ENCODE data around the gene TST.
"Not testable (repeated sequence)": the region's sequence is repeated elsewhere in the genome, so short reads cannot be mapped to it uniquely, and the experiment has no call there.

The TST gene

GRCh38 chr22:37014415-37014806 lies 4.8 kb downstream of the TST start:
- no peak for DNase-seq (ENCODE audit: low spot score)

GRCh38 chr22:37012956-37013355 lies 6.3 kb downstream of the TST start:
- no peak for DNase-seq (ENCODE audit: low spot score)

GRCh38 chr22:37012262-37012904 lies 6.9 kb downstream of the TST start:
- no peak for DNase-seq (ENCODE audit: low spot score)

DNA sequence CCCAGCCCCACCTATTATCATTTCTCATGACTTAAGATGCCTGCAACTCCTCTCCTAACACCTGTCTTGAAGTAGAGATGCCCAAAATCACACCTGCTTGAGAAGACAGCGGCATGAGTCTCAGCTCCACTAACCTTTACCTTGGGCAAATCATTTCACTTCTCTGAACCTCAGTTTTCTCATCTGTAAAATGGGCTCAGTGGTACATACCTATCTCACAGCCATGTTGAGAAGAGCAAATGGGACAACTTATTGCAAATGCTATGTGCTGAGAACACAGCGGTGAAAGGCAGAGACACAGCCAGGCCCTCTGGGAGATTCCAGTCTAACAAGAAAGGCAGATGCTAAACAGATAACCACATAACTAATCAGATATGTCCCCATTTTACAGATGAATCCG lies 7.8 kb downstream of the TST start:
- no peak for DNase-seq (ENCODE audit: low spot score)

DNA sequence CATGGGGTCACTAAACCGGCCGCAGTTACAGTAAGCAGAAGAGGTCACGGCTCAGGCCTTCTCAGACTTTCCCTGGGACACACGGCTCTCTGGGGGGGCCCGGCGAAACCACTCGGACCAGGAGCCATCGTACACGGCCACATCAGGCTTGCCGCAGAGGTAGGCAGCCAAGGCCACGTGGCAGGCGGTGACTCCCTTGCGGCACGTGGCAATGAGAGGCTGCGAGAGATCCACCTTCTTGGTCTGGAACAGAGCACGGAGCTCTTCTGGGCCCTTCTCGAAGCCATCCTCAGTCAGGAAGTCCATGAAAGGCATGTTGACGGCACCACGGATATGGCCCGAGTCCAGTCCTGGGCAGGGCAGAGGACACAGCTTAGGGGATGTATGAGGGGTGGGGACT lies 8.3 kb downstream of the TST start:
- no peak for DNase-seq (ENCODE audit: low spot score)

- DNase-seq (ENCODE audit: low spot score), result no peak
Observed at GRCh38 chr22:37010174-37010573, 9.1 kb downstream of the TST start.

DNA sequence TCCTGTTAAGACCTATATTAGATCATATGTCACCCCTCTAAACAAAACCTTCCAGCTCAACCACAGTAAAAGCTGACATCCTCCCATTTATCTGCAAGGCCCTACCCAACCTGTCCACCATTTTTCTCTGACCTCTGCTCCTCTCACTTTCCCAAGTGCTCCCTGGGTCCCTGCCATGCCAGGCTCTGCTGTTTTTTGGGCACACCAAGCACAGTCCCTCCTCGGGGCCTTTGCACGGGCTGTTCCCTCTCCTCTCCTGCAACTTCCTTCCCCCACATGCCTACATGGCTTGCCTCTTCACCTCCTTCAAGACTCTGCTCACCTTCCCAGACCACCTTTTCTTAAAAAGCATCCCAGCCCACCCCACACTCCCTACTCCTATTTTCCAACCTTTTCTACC lies 9.8 kb downstream of the TST start:
- DNase-seq (ENCODE audit: low spot score), result no peak

DNA sequence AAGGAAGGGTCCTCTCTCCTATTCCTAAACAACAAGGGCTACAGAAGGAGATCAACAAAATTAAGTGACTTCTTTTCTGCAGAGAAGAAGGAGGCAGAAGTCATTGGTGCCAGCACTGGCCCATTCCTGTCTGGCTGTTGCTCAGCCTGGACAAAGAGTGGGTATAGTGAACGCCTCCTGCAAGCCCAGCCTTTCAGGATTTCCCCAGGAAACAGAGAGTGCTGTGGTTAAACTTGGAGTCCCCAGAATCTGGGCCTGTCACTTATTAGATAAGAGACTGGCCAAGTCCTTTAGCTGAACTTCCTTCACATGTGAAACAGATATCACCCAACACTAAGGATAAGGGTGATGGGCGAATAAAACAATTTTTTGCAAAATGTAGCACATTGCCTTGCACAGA lies 10.9 kb downstream of the TST start:
- DNase-seq (ENCODE audit: low spot score), result no peak

DNA sequence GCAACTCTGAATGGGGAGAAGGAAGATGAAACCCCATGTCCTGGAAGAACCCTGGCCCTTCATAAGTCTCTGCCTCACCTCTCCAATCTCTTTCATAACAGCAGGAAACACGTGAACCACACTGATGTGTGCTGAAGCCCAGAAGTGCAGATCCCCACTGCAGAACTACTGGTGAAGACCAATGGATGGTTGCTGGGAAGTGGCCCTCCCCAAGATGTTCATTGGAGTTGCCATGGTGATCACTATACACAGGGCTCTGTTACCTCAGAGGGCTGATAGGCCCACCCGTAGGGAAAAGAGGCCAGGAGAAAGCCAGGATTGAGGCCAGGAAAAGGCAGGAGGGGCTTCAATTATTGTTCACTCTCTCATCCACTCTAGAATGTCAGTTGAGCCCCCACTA lies 11.6 kb downstream of the TST start:
- DNase-seq (ENCODE audit: low spot score), result no peak

- DNase-seq (ENCODE audit: low spot score), result no peak
Observed at GRCh38 chr22:37002633-37003032, 16.6 kb downstream of the TST start.

DNA sequence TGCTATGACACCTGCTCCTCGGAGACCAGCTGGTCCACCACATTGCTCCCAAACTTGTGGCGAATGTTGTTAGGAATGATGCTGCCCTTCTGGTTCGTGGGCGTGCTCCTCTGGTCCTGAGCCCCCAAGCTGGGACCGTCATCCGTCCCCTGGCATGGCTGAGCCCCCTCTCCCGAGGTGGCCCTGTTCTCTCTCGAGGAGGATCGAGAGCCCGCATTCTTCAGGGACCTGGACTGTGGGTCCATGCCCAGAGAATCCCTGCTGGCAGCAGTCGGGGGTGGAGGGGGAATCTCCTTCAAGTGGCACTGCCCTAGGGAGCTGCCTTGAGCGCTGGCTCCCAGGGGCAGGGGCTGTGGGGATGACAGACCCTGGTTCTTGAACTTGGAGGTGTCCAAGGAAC lies 17.4 kb downstream of the TST start:
- DNase-seq (ENCODE audit: low spot score), result no peak

DNA sequence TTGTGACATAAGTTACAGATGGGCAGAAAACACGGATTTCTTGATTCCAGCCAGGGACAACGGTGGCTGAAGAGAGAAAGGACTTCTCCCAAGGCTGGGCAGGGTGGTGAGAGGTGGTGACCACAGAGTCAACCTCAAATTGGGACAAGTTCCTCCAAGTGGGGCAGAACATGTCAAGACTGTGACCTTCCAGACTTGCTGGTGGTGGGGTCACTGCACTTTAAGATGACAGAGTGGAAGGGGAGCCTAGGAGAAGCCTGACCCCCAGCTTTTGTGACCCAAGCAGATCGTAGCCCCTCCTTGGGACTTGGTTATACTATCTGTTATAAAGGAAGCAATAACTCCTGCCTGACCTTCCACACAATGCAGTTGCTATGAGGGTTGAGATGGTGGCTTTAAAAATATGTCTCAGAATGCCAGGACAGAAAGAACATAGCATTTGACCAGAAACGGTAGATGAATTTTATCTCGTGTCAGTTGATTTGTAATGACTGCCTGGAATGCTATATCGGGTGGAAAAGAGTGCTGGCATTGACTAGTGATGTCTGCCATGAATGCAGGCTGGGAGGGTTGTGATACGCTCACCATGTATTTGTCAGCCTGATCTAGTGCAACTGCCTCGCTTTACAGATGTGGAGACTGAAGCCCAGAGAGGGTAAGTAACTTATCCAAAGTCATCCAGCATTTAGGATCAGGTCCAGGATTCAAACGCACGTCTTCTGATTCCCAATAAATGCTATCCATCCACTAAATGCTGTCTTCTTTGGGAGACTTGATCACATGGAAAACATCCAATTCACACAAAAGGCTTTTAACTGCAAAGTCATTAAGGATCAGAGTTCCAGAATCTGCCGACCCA lies 18.3 kb downstream of the TST start:
- no peak for DNase-seq (ENCODE audit: low spot score)

DNA sequence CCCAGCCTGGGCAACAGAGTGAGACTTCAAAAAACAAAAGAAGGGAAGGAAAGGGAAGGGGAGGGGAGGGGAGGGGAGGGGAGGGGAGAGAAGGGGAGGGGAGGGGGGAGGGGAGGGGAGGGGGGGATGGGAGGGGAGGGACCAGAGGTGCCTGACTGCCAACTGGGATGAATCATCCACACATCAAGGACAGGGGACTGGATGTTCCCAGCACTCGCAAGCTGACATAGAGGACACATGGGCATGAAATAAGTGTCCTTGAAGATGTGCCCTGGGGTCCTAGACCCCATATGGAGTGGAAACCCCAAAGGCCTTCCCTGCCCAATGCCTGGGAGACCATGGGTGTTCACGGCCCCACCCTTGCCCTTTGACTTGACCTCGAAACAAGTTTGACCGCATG lies 19.8 kb downstream of the TST start:
- no peak for DNase-seq (ENCODE audit: low spot score)

DNA sequence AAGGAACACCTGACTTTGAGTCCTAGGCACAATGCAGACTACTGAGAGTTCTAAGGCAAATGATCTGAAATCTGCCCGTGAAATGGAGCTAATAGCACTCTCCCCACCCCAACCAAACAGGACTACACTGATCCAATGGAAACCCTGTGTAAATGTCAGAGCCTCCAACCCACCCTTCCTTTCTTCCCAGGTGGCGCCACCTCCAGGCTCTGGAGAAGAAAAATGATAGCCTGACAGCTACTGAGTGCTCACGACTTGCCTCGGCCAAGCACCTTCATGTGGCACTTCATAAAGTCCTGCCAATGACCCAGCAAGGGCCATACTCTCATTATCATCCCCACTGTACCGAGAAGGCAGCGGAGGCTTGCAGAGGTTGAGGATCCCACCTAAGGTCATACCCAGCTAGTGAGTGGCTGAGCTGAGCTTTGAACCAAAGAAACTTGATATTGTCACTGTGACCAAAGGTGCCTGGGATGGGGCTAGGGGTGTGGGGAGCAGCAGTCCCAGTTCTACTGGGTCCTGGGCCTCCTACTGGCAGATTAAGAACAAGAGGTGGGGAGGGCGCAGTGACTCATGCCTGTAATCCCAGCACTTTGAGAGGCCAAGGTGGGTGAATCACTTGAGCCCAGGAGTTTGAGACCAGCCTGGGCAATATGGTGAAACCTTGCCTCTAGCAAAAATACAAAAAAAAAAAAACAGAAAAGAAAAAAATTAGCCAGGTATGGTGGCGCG lies 20.5 kb downstream of the TST start:
- no peak for DNase-seq (ENCODE audit: low spot score)

- no peak for DNase-seq (ENCODE audit: low spot score)
Observed at GRCh38 chr22:36997746-36998145, 21.5 kb downstream of the TST start.

- no peak for DNase-seq (ENCODE audit: low spot score)
Observed at GRCh38 chr22:36991206-36991605, 28.0 kb downstream of the TST start.

DNA sequence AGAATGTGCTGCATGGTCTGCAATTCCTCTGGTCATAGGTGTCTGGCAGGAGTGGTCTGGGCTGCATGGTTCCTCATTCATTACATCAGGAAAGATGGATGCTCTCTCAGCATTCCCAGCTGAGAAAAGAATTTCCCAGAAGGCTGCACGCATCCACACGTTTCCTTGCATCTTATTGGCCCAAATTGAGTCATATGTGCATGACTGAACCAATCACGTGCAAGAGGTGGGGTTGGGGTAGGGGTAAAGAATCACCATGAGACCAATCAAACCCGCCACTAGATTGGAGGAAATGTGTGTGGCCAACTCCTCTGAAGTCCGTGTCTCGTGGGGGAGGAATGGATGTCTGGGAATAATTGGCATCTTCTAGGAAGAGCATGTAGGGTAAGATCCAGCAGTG lies 28.8 kb downstream of the TST start:
- DNase-seq (ENCODE audit: low spot score), result no peak

DNA sequence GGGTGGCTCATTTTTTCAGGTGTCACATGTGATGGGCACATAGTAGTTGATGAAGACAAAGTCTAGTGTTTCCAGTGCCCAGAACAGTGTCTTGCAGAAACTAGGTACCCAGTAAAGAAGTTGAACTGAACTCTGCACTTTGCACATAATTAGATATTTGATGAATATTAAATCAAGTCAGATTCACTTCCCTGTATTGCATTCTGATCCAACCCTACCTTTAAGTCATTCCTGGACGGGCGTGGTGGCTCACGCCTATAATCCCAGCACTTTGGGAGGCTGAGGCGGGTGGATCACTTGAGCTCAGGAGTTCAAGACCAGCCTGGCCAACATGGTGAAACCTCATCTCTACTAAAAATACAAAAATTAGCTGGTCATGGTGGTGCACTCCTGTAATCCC lies 30.2 kb downstream of the TST start:
- DNase-seq (ENCODE audit: low spot score), result not testable (repeated sequence)

- DNase-seq (ENCODE audit: low spot score), result no peak
Observed at GRCh38 chr22:36988075-36988832, 31.0 kb downstream of the TST start.

- DNase-seq (ENCODE audit: low spot score), result peak; percentile 3
Observed at GRCh38 chr22:36986242-36986821, 32.9 kb downstream of the TST start.

GRCh38 chr22:36985211-36985889 lies 33.9 kb downstream of the TST start:
- no peak for DNase-seq (ENCODE audit: low spot score)
